ENCODE results near the gene GLIS1. TPM values are rescaled to one million over a fixed set of nuclear protein-coding genes. Genes with fewer than 3 reads are reported as not detected.
A peak's percentile ranks its signal among the peaks of the same experiment; 100 is the strongest.

Gene GLIS1
- total and polyA plus RNA-seq, 3 experiments from 2014 or later = 0.18 TPM; not detected in 2

GRCh38 chr1:53678046-53678445 is 60.9 kb downstream of the GLIS1 start:
- POLR2A ChIA-PET = interaction anchor here (0.8 kb wide), 1 partner anchor 79 kb away, joined by 3 read pairs; no protein-coding TSS in a partner anchor
- no peaks in the 10 kb centered on the region for H3K36me3 Mint-ChIP-seq
- DNase-seq = no peak

GRCh38 chr1:53677486-53677885 is 61.5 kb downstream of the GLIS1 start:
- peaks cover 0 to 8% of the 10 kb centered on the region in 2 donors for H3K27me3 Mint-ChIP-seq
- H3K9me3 Mint-ChIP-seq = no peaks in the 10 kb centered on the region
- Histone ChIP-seq H3K36me3 (ENCODE audit: insufficient read depth, low read length) (no peaks in the 10 kb centered on the region), H3K9me3 (ENCODE audit: low read length) (no peaks in the 10 kb centered on the region), H3K4me3 (ENCODE audit: low read length) (no peak overlapping the region), H3K27ac (ENCODE audit: low read depth, low read length) (no peak overlapping the region), H3K4me1 (ENCODE audit: insufficient read depth, low read length) (peaks cover 8% of the 10 kb centered on the region), H3K27me3 (ENCODE audit: insufficient read depth, low read length, poor library complexity, severe bottlenecking) (no peaks in the 10 kb centered on the region)
- no peak for DNase-seq
- POLR2A ChIA-PET = no interaction called here
- peaks cover 5 to 8% (median 7%) of the 10 kb centered on the region in 3 donors for H3K4me1 Mint-ChIP-seq
- CTCF ChIA-PET = no interaction called here
- H3K27ac Mint-ChIP-seq = no peak overlapping the region
- no peaks in the 10 kb centered on the region for H3K36me3 Mint-ChIP-seq
- no peak overlapping the region for H3K4me3 Mint-ChIP-seq

More at GRCh38 chr1:53678046-53678445, 60.9 kb downstream of the GLIS1 start:
- no peak overlapping the region for H3K27ac ChIP-seq (ENCODE audit: low read depth, low read length)
- peaks cover 0 to 13% of the 10 kb centered on the region in 2 donors for H3K27me3 Mint-ChIP-seq
- H3K9me3 Mint-ChIP-seq = no peaks in the 10 kb centered on the region
- H3K9me3 ChIP-seq (ENCODE audit: low read length) = no peaks in the 10 kb centered on the region
- no peak overlapping the region for H3K4me3 Mint-ChIP-seq
- no peak overlapping the region for H3K27ac Mint-ChIP-seq
- CTCF ChIA-PET = no interaction called here
- no peaks in the 10 kb centered on the region for H3K27me3 ChIP-seq (ENCODE audit: insufficient read depth, low read length, poor library complexity, severe bottlenecking)
- peaks cover 5 to 8% (median 7%) of the 10 kb centered on the region in 3 donors for H3K4me1 Mint-ChIP-seq
- H3K4me3 ChIP-seq (ENCODE audit: low read length) = no peak overlapping the region
- peaks cover 8% of the 10 kb centered on the region for H3K4me1 ChIP-seq (ENCODE audit: insufficient read depth, low read length)
- no peaks in the 10 kb centered on the region for H3K36me3 ChIP-seq (ENCODE audit: insufficient read depth, low read length)

- Mint-ChIP-seq H3K36me3 (no peaks in the 10 kb centered on the region), H3K4me1 (no peaks in the 10 kb centered on the region), H3K4me3 (no peak overlapping the region), H3K27me3 (peaks cover 0 to 5% of the 10 kb centered on the region in 2 donors), H3K27ac (peak overlapping the region in 1 of 8 donors; percentile 59), H3K9me3 (no peaks in the 10 kb centered on the region)
- POLR2A ChIA-PET = no interaction called here
- CTCF ChIA-PET = interaction anchor here (1.7 kb wide), 1 partner anchor 10 kb away, joined by 7 read pairs; no protein-coding TSS in a partner anchor
- Histone ChIP-seq H3K27me3 (ENCODE audit: insufficient read depth, low read length, poor library complexity, severe bottlenecking) (no peaks in the 10 kb centered on the region), H3K4me1 (ENCODE audit: insufficient read depth, low read length) (no peaks in the 10 kb centered on the region), H3K27ac (ENCODE audit: low read depth, low read length) (no peak overlapping the region), H3K9me3 (ENCODE audit: low read length) (no peaks in the 10 kb centered on the region), H3K36me3 (ENCODE audit: insufficient read depth, low read length) (no peaks in the 10 kb centered on the region), H3K4me3 (ENCODE audit: low read length) (no peak overlapping the region)
- DNase-seq = no peak
Measured at GRCh38 chr1:53672785-53673184, 66.2 kb downstream of the GLIS1 start.

- Mint-ChIP-seq H3K9me3 (no peaks in the 10 kb centered on the region), H3K4me3 (no peak overlapping the region), H3K27me3 (peaks cover 0 to 2% of the 10 kb centered on the region in 2 donors), H3K27ac (no peak overlapping the region), H3K36me3 (no peaks in the 10 kb centered on the region), H3K4me1 (no peaks in the 10 kb centered on the region)
- CTCF ChIA-PET = interaction anchor here (1.7 kb wide), 1 partner anchor 11 kb away, joined by 7 read pairs; no protein-coding TSS in a partner anchor
- no peaks in the 10 kb centered on the region for H3K4me1 ChIP-seq (ENCODE audit: insufficient read depth, low read length)
- H3K9me3 ChIP-seq (ENCODE audit: low read length) = no peaks in the 10 kb centered on the region
- H3K36me3 ChIP-seq (ENCODE audit: insufficient read depth, low read length) = no peaks in the 10 kb centered on the region
- no peak for DNase-seq
- POLR2A ChIA-PET = no interaction called here
- H3K27me3 ChIP-seq (ENCODE audit: insufficient read depth, low read length, poor library complexity, severe bottlenecking) = no peaks in the 10 kb centered on the region
- no peak overlapping the region for H3K27ac ChIP-seq (ENCODE audit: low read depth, low read length)
- no peak overlapping the region for H3K4me3 ChIP-seq (ENCODE audit: low read length)
Measured at GRCh38 chr1:53672243-53672642, 66.7 kb downstream of the GLIS1 start.

- Mint-ChIP-seq H3K9me3 (no peaks in the 10 kb centered on the region), H3K27me3 (peaks cover 0 to 2% of the 10 kb centered on the region in 2 donors), H3K4me1 (no peaks in the 10 kb centered on the region), H3K4me3 (no peak overlapping the region), H3K27ac (no peak overlapping the region), H3K36me3 (no peaks in the 10 kb centered on the region)
- no peak for DNase-seq
- Histone ChIP-seq H3K27me3 (ENCODE audit: insufficient read depth, low read length, poor library complexity, severe bottlenecking) (no peaks in the 10 kb centered on the region), H3K36me3 (ENCODE audit: insufficient read depth, low read length) (no peaks in the 10 kb centered on the region), H3K4me1 (ENCODE audit: insufficient read depth, low read length) (no peaks in the 10 kb centered on the region), H3K4me3 (ENCODE audit: low read length) (no peak overlapping the region), H3K27ac (ENCODE audit: low read depth, low read length) (no peak overlapping the region), H3K9me3 (ENCODE audit: low read length) (no peaks in the 10 kb centered on the region)
- ChIA-PET CTCF (no interaction called here), POLR2A (no interaction called here)
Measured at GRCh38 chr1:53669621-53670191, 69.3 kb downstream of the GLIS1 start.

GRCh38 chr1:53666566-53666965 is 72.4 kb downstream of the GLIS1 start:
- H3K36me3 ChIP-seq (ENCODE audit: insufficient read depth, low read length) = no peaks in the 10 kb centered on the region
- CTCF ChIA-PET = no interaction called here
- Mint-ChIP-seq H3K9me3 (no peaks in the 10 kb centered on the region), H3K4me3 (no peak overlapping the region), H3K27ac (peak overlapping the region in 1 of 8 donors; percentile 92), H3K4me1 (no peaks in the 10 kb centered on the region), H3K27me3 (peaks cover 0 to 3% of the 10 kb centered on the region in 2 donors), H3K36me3 (no peaks in the 10 kb centered on the region)
- POLR2A ChIA-PET = no interaction called here
- H3K27ac ChIP-seq (ENCODE audit: low read depth, low read length) = no peak overlapping the region
- no peaks in the 10 kb centered on the region for H3K27me3 ChIP-seq (ENCODE audit: insufficient read depth, low read length, poor library complexity, severe bottlenecking)
- no peak overlapping the region for H3K4me3 ChIP-seq (ENCODE audit: low read length)
- no peaks in the 10 kb centered on the region for H3K9me3 ChIP-seq (ENCODE audit: low read length)
- no peak for DNase-seq
- H3K4me1 ChIP-seq (ENCODE audit: insufficient read depth, low read length) = no peaks in the 10 kb centered on the region

- Mint-ChIP-seq H3K4me3 (no peak overlapping the region), H3K36me3 (no peaks in the 10 kb centered on the region), H3K27ac (peak overlapping the region in 1 of 8 donors; percentile 21), H3K9me3 (no peaks in the 10 kb centered on the region), H3K27me3 (peaks cover 0 to 3% of the 10 kb centered on the region in 2 donors), H3K4me1 (no peaks in the 10 kb centered on the region)
- CTCF ChIA-PET = no interaction called here
- no peaks in the 10 kb centered on the region for H3K27me3 ChIP-seq (ENCODE audit: insufficient read depth, low read length, poor library complexity, severe bottlenecking)
- no peaks in the 10 kb centered on the region for H3K36me3 ChIP-seq (ENCODE audit: insufficient read depth, low read length)
- H3K9me3 ChIP-seq (ENCODE audit: low read length) = no peaks in the 10 kb centered on the region
- H3K4me3 ChIP-seq (ENCODE audit: low read length) = no peak overlapping the region
- DNase-seq = no peak
- no peak overlapping the region for H3K27ac ChIP-seq (ENCODE audit: low read depth, low read length)
- POLR2A ChIA-PET = no interaction called here
- no peaks in the 10 kb centered on the region for H3K4me1 ChIP-seq (ENCODE audit: insufficient read depth, low read length)
Measured at GRCh38 chr1:53665996-53666395, 73.0 kb downstream of the GLIS1 start.

- Histone ChIP-seq H3K36me3 (ENCODE audit: insufficient read depth, low read length) (no peaks in the 10 kb centered on the region), H3K27me3 (ENCODE audit: insufficient read depth, low read length, poor library complexity, severe bottlenecking) (no peaks in the 10 kb centered on the region), H3K27ac (ENCODE audit: low read depth, low read length) (no peak overlapping the region), H3K4me3 (ENCODE audit: low read length) (no peak overlapping the region), H3K4me1 (ENCODE audit: insufficient read depth, low read length) (no peaks in the 10 kb centered on the region), H3K9me3 (ENCODE audit: low read length) (no peaks in the 10 kb centered on the region)
- no peaks in the 10 kb centered on the region for H3K36me3 Mint-ChIP-seq
- peak overlapping the region in 1 of 8 donors; percentile 49 for H3K27ac Mint-ChIP-seq
- no peak for DNase-seq
- no peak overlapping the region for H3K4me3 Mint-ChIP-seq
- ChIA-PET POLR2A (no interaction called here), CTCF (no interaction called here)
- H3K9me3 Mint-ChIP-seq = no peaks in the 10 kb centered on the region
- H3K4me1 Mint-ChIP-seq = no peaks in the 10 kb centered on the region
- H3K27me3 Mint-ChIP-seq = peaks cover 0 to 3% of the 10 kb centered on the region in 2 donors
Measured at GRCh38 chr1:53663529-53664300, 75.2 kb downstream of the GLIS1 start.
